HepG2 (cell line): ENCODE data around the gene ANO6. TPM values are rescaled to one million over a fixed set of nuclear protein-coding genes. Genes with fewer than 3 reads are reported as not detected.

Source experiments
- ATAC-seq: fragments of 200-7000 bp; cut with Tn5 transposase; 3 replicates; pipeline ENCODE4 v1.9.1; 2020; ENCODE audit warnings: mild to moderate bottlenecking, moderate library complexity
- BruUV-seq: library from RNA; stranded (reverse); fragments of 400-500 nt; replicated peaks from 2 replicates; lab custom pipeline; 2021; lab: Mats Ljungman, UMichigan
- CTCF ChIA-PET: fragments of 300-600 bp; formaldehyde crosslinking; extraction: SDS; loops from one replicate; lab custom pipeline; 2021; ENCODE audit warnings: low total read pairs, inconsistent platforms, low intra/inter-chr PET ratio; lab: Yijun Ruan, JAX
- POLR2A ChIA-PET: fragments of 350-600 bp; sonication (Branson Sonifier 250); formaldehyde crosslinking; loops from one replicate; lab custom pipeline; 2020; ENCODE audit warnings: antibody characterized with exemption, inconsistent platforms; lab: Yijun Ruan, JAX
- DNase-seq: peaks from one replicate; pipeline ENCODE4 v3.0.0-alpha.2; 2015; ENCODE audit warnings: low spot score
- FAIRE-seq: peaks from 3 replicates; lab custom pipeline; 2011; peaks lifted over from hg19 to GRCh38; lab: Jason Lieb, UNC
- H2AFZ ChIP-seq: one replicate; pipeline ENCODE4 v1.6.1; 2011; ENCODE audit warnings: low read length, inconsistent platforms
- H3K27ac ChIP-seq: fragments of 300-600 bp; 3 replicates; pipeline ENCODE4 v1.8.0; 2011; ENCODE audit warnings: mixed run types, mild to moderate bottlenecking, mixed read lengths, low read length, inconsistent platforms; ENCODE audit not compliant: insufficient read depth; ENCODE audit errors: extremely low read length
- H3K27me3 ChIP-seq, 2 experiments: fragments of 200-600 bp in 1 of 2; 2 replicates in 1 of 2; 3 replicates in 1 of 2; pipeline versions ENCODE4 v1.6.0 to v1.8.0; 2011; ENCODE audit warnings: low read length in 2 of 2, mild to moderate bottlenecking in 2 of 2, moderate library complexity in 2 of 2, inconsistent platforms in 1 of 2; ENCODE audit not compliant: insufficient read depth in 2 of 2, control insufficient read depth in 1 of 2
- H3K36me3 ChIP-seq, 2 experiments: fragments of 200-600 bp in 1 of 2; replicated peaks in 1 of 2; 2 replicates in 1 of 2; 3 replicates in 1 of 2; pipeline versions ENCODE4 v1.5.1 to v1.8.0; 2011; ENCODE audit warnings: low read length in 2 of 2, inconsistent platforms in 1 of 2; ENCODE audit not compliant: insufficient read depth in 2 of 2, control insufficient read depth in 1 of 2
- H3K4me1 ChIP-seq: 2 replicates; pipeline ENCODE4 v1.5.1; 2012; ENCODE audit warnings: low read length, inconsistent platforms; ENCODE audit not compliant: insufficient read depth
- H3K4me2 ChIP-seq: 2 replicates; pipeline ENCODE4 v1.6.0; 2011; ENCODE audit warnings: low read depth, low read length, inconsistent platforms
- H3K4me3 ChIP-seq, 3 experiments: fragments of 200-600 bp in 1 of 3; sonication (generic), shearing (Covaris generic) in 1 of 3; replicated peaks in 1 of 3; 2 replicates each; pipeline ENCODE4 v1.5.1; 2011 to 2016; ENCODE audit warnings: low read length in 3 of 3, inconsistent platforms in 2 of 3, low read depth in 2 of 3, mild to moderate bottlenecking in 2 of 3, control low read depth in 1 of 3, mixed read lengths in 1 of 3; ENCODE audit not compliant: insufficient read depth in 1 of 3
- H3K79me2 ChIP-seq: one replicate; pipeline ENCODE4 v1.6.1; 2011; ENCODE audit warnings: low read length, inconsistent platforms; ENCODE audit not compliant: insufficient read depth
- H3K9ac ChIP-seq: 2 replicates; pipeline ENCODE4 v1.6.0; 2011; ENCODE audit warnings: mild to moderate bottlenecking, low read depth, low read length, inconsistent platforms; ENCODE audit not compliant: insufficient read depth
- H3K9me3 ChIP-seq: 2 replicates; pipeline ENCODE4 v1.5.1; 2012; ENCODE audit warnings: mild to moderate bottlenecking, low read length
- H4K20me1 ChIP-seq: 2 replicates; pipeline ENCODE4 v1.6.0; 2011; ENCODE audit warnings: inconsistent platforms, mild to moderate bottlenecking, low read length, moderate library complexity; ENCODE audit not compliant: insufficient read depth
- HMGA1 ChIP-seq: sonication (generic); formaldehyde crosslinking; conservative IDR thresholded peaks from 2 replicates; pipeline ENCODE4 v1.4.0; 2020; ENCODE audit warnings: missing genetic modification reagents
- NR3C1 ChIP-seq: sonication (generic); formaldehyde crosslinking; IDR thresholded peaks from 2 replicates; pipeline ENCODE4 v1.4.0; 2020; ENCODE audit warnings: missing genetic modification reagents
- RFXAP ChIP-seq: sonication (generic); formaldehyde crosslinking; IDR thresholded peaks from 2 replicates; pipeline ENCODE4 v1.4.0; 2020; ENCODE audit warnings: missing genetic modification reagents, borderline replicate concordance
- SMAD1 ChIP-seq: sonication (generic); formaldehyde crosslinking; IDR thresholded peaks from 2 replicates; pipeline ENCODE4 v1.4.0; 2020; ENCODE audit warnings: missing genetic modification reagents, low read depth, mild to moderate bottlenecking, borderline replicate concordance
- SYNCRIP ChIP-seq: fragments of 200-400 bp; formaldehyde crosslinking; IDR thresholded peaks from 2 replicates; pipeline ENCODE4 v1.6.1; 2018; ENCODE audit warnings: mild to moderate bottlenecking, low read depth, low read length; ENCODE audit not compliant: insufficient read depth
- TARDBP ChIP-seq: sonication (generic); formaldehyde crosslinking; IDR thresholded peaks from 2 replicates; pipeline ENCODE4 v1.8.0; 2022; ENCODE audit warnings: mild to moderate bottlenecking, missing genetic modification reagents
- ZNF143 ChIP-seq: sonication (generic); formaldehyde crosslinking; IDR thresholded peaks from 2 replicates; pipeline ENCODE4 v1.4.0; 2020; ENCODE audit warnings: missing genetic modification reagents
- ZNF44 ChIP-seq: sonication (generic); formaldehyde crosslinking; IDR thresholded peaks from 2 replicates; pipeline ENCODE4 v1.5.1; 2020; ENCODE audit warnings: mild to moderate bottlenecking, missing genetic modification reagents
- ZNF543 ChIP-seq: sonication (generic); formaldehyde crosslinking; IDR thresholded peaks from 2 replicates; pipeline ENCODE4 v1.4.0; 2020; ENCODE audit warnings: mild to moderate bottlenecking, missing genetic modification reagents
- ZNF724P ChIP-seq: sonication (generic); formaldehyde crosslinking; IDR thresholded peaks from 2 replicates; pipeline ENCODE4 v1.8.0; 2022; ENCODE audit warnings: missing genetic modification reagents, borderline replicate concordance
- ZSCAN31 ChIP-seq: sonication (generic); formaldehyde crosslinking; IDR thresholded peaks from 2 replicates; pipeline ENCODE4 v1.5.0; 2020; ENCODE audit warnings: low read depth, mild to moderate bottlenecking, missing genetic modification reagents
- WGBS: methylation state at CpG from one replicate; pipeline ENCODE4 v1.1.6; 2017; ENCODE audit warnings: low lambda C conversion rate; 5-methylcytosine and 5-hydroxymethylcytosine counted together
- in situ Hi-C: cut with HindIII; loops from 2 replicates; pipeline ENCODE4 v1.10.0; 2017; ENCODE audit warnings: low pct_unique_long_range_greater_than_20kb; ENCODE audit not compliant: extremely low pct_ligation_motif_present
- intact Hi-C: fragments of 100-400 bp; cut with micrococcal nuclease; formaldehyde crosslinking; loops from one replicate; pipeline ENCODE4 v1.10.0; 2022; ENCODE audit not compliant: unreplicated experiment
- polyA plus RNA-seq, 8 experiments: library from polyadenylated mRNA; depleted of rRNA in 3 of 8; stranded (reverse) in 7 of 8; unstranded in 1 of 8; fragments of >200 nt; fragmentation: Illumina TruSeq in 4 of 8; extraction: Trizol in 4 of 8; gene quantifications; 2 replicates each; pipeline versions ENCODE4 v1.2.1 to v1.2.3, GENCODE V29; 2011 to 2016; ENCODE audit warnings: low read depth in 4 of 8, missing spikeins in 1 of 8, mixed read lengths in 1 of 8; ENCODE audit not compliant: insufficient read depth in 1 of 8
- total RNA-seq, 5 experiments: library from RNA; depleted of rRNA; stranded (reverse); fragments of >200 nt; fragmentation: Illumina TruSeq; extraction: Trizol; gene quantifications; 2 replicates each; pipeline ENCODE4 v1.2.3, GENCODE V29; 2016; ENCODE audit warnings: low read depth in 1 of 5
- TF ChIP-seq, protein P1 (sequence below): sonication (generic); formaldehyde crosslinking; IDR thresholded peaks from 2 replicates; pipeline ENCODE4 v1.4.0; 2020; ENCODE audit warnings: mild to moderate bottlenecking, missing genetic modification reagents
- TF ChIP-seq, protein P2 (sequence below): sonication (generic); formaldehyde crosslinking; IDR thresholded peaks from 2 replicates; pipeline ENCODE4 v1.4.0; 2020; ENCODE audit warnings: missing genetic modification reagents, borderline replicate concordance
- TF ChIP-seq, protein P3 (sequence below): sonication (generic); formaldehyde crosslinking; IDR thresholded peaks from 2 replicates; pipeline ENCODE4 v1.4.0; 2020; ENCODE audit warnings: missing genetic modification reagents
- TF ChIP-seq, protein P4 (sequence below): sonication (generic); formaldehyde crosslinking; IDR thresholded peaks from 2 replicates; pipeline ENCODE4 v1.4.0; 2020; ENCODE audit warnings: missing genetic modification reagents

Gene ANO6
- total and polyA plus RNA-seq, 2 of the 13 experiments (the other 11 are each of a cell fraction or from before 2014, with no cell fraction given): 37.8 to 57.1 TPM

DNA sequence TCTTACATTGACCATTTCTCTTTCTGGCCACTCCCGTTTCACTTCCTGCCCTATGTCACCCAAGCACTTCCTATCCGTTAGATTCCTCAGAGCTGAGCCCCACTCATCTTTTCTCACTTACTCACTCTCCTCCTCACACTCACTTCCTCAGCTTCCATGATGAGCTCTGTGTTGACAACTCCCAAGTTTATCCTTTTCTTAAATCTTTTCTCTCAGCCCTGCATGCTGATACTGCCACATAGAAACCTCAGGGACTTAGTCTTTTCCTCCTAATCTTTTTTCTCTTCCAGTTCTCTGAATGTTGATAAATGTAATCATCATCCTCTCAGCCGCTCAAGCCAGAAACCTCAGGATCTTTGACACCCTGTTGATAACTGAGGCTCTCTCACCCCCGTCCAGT is 99.6 kb downstream of the ANO6 start:
- intact Hi-C loops (no loop called here), in situ Hi-C loops (no loop called here)
- Histone ChIP-seq H3K4me3 (no peak overlapping the region), H3K4me1 (no peaks in the 10 kb centered on the region), H3K27me3 (no peaks in the 10 kb centered on the region), H3K9ac (no peak overlapping the region), H3K27ac (no peak overlapping the region), H3K36me3 (peaks cover 2 to 5% of the 10 kb centered on the region in 2 experiments; a peak in 2 of 5 replicates), H3K9me3 (no peaks in the 10 kb centered on the region), H3K79me2 (no peaks in the 10 kb centered on the region), H3K4me2 (no peak overlapping the region), H4K20me1 (no peaks in the 10 kb centered on the region), H2AFZ (no peak overlapping the region)
- TF ChIP-seq SYNCRIP: no peak
- TF ChIP-seq, protein P1, sequence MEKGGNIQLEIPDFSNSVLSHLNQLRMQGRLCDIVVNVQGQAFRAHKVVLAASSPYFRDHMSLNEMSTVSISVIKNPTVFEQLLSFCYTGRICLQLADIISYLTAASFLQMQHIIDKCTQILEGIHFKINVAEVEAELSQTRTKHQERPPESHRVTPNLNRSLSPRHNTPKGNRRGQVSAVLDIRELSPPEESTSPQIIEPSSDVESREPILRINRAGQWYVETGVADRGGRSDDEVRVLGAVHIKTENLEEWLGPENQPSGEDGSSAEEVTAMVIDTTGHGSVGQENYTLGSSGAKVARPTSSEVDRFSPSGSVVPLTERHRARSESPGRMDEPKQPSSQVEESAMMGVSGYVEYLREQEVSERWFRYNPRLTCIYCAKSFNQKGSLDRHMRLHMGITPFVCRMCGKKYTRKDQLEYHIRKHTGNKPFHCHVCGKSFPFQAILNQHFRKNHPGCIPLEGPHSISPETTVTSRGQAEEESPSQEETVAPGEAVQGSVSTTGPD (CRISPR knock-in tag): no peak
- TF ChIP-seq HMGA1 (CRISPR knock-in tag): no peak
- no peak for TF ChIP-seq RFXAP (CRISPR knock-in tag)
- no peak for TF ChIP-seq NR3C1 (CRISPR knock-in tag)
- no peak for TF ChIP-seq ZNF143
- TF ChIP-seq, protein P2, sequence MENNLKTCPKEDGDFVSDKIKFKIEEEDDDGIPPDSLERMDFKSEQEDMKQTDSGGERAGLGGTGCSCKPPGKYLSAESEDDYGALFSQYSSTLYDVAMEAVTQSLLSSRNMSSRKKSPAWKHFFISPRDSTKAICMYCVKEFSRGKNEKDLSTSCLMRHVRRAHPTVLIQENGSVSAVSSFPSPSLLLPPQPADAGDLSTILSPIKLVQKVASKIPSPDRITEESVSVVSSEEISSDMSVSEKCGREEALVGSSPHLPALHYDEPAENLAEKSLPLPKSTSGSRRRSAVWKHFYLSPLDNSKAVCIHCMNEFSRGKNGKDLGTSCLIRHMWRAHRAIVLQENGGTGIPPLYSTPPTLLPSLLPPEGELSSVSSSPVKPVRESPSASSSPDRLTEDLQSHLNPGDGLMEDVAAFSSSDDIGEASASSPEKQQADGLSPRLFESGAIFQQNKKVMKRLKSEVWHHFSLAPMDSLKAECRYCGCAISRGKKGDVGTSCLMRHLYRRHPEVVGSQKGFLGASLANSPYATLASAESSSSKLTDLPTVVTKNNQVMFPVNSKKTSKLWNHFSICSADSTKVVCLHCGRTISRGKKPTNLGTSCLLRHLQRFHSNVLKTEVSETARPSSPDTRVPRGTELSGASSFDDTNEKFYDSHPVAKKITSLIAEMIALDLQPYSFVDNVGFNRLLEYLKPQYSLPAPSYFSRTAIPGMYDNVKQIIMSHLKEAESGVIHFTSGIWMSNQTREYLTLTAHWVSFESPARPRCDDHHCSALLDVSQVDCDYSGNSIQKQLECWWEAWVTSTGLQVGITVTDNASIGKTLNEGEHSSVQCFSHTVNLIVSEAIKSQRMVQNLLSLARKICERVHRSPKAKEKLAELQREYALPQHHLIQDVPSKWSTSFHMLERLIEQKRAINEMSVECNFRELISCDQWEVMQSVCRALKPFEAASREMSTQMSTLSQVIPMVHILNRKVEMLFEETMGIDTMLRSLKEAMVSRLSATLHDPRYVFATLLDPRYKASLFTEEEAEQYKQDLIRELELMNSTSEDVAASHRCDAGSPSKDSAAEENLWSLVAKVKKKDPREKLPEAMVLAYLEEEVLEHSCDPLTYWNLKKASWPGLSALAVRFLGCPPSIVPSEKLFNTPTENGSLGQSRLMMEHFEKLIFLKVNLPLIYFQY (CRISPR knock-in tag): no peak
- TF ChIP-seq, protein P3, sequence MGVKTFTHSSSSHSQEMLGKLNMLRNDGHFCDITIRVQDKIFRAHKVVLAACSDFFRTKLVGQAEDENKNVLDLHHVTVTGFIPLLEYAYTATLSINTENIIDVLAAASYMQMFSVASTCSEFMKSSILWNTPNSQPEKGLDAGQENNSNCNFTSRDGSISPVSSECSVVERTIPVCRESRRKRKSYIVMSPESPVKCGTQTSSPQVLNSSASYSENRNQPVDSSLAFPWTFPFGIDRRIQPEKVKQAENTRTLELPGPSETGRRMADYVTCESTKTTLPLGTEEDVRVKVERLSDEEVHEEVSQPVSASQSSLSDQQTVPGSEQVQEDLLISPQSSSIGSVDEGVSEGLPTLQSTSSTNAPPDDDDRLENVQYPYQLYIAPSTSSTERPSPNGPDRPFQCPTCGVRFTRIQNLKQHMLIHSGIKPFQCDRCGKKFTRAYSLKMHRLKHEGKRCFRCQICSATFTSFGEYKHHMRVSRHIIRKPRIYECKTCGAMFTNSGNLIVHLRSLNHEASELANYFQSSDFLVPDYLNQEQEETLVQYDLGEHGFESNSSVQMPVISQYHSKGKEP: no peak
- TF ChIP-seq ZNF724P (CRISPR knock-in tag): no peak
- no peak for TF ChIP-seq SMAD1
- no peak for TF ChIP-seq TARDBP (CRISPR knock-in tag)
- TF ChIP-seq, protein P4, sequence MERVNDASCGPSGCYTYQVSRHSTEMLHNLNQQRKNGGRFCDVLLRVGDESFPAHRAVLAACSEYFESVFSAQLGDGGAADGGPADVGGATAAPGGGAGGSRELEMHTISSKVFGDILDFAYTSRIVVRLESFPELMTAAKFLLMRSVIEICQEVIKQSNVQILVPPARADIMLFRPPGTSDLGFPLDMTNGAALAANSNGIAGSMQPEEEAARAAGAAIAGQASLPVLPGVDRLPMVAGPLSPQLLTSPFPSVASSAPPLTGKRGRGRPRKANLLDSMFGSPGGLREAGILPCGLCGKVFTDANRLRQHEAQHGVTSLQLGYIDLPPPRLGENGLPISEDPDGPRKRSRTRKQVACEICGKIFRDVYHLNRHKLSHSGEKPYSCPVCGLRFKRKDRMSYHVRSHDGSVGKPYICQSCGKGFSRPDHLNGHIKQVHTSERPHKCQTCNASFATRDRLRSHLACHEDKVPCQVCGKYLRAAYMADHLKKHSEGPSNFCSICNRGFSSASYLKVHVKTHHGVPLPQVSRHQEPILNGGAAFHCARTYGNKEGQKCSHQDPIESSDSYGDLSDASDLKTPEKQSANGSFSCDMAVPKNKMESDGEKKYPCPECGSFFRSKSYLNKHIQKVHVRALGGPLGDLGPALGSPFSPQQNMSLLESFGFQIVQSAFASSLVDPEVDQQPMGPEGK: no peak
- no peak for TF ChIP-seq ZSCAN31
- no peak for TF ChIP-seq ZNF543
- no peak for TF ChIP-seq ZNF44 (CRISPR knock-in tag)
- WGBS: 95% methylated on average over 4 of the region's 4 CpGs
- FAIRE-seq (no peak), DNase-seq (no peak), ATAC-seq (no peak)
- ChIA-PET POLR2A (no interaction called here), CTCF (no interaction called here)
- BruUV-seq: no TSS peak
